Uterus (tissue), 4 donors: ENCODE data around the gene CSNK2A1. TPM values are rescaled to one million over a fixed set of nuclear protein-coding genes. Genes with fewer than 3 reads are reported as not detected.

Experiments used
- DNase-seq, 2 donors: peaks; one replicate each; pipeline ENCODE4 v3.0.0-alpha.2; 2019 to 2020
- H3K27ac ChIP-seq, 2 donors: fragments of 200-600 bp; sonication (generic); 1 replicate in 1 of 2; 2 replicates in 1 of 2; pipeline ENCODE4 v1.5.1; 2016 to 2018
- H3K27me3 ChIP-seq, 2 donors: fragments of 200-600 bp; sonication (generic); one replicate each; pipeline ENCODE4 v1.5.1; 2018 to 2019; ENCODE audit warnings: control low read depth in 1 of 2
- H3K36me3 ChIP-seq, 2 donors: fragments of 200-600 bp; sonication (generic); one replicate each; pipeline ENCODE4 v1.5.1; 2019; ENCODE audit warnings: control low read depth in 1 of 2
- H3K4me1 ChIP-seq, 2 donors: fragments of 200-600 bp; sonication (generic); one replicate each; pipeline ENCODE4 v1.5.1; 2018 to 2019; ENCODE audit warnings: control low read depth in 1 of 2
- H3K4me3 ChIP-seq, 2 donors: fragments of 200-600 bp; sonication (generic); 1 replicate in 1 of 2; 2 replicates in 1 of 2; pipeline ENCODE4 v1.5.1; 2018 to 2019; ENCODE audit warnings: mild to moderate bottlenecking in 1 of 2
- H3K9me3 ChIP-seq, 2 donors: fragments of 200-600 bp; sonication (generic); one replicate each; pipeline ENCODE4 v1.5.1; 2019; ENCODE audit warnings: control low read depth in 1 of 2
- POLR2A ChIP-seq, 2 donors: fragments of 450-650 bp; IDR thresholded peaks; one replicate each; pipeline ENCODE4 v1.6.1; 2016; ENCODE audit warnings: antibody characterized with exemption in 2 of 2, mild to moderate bottlenecking in 1 of 2, moderate library complexity in 1 of 2
- intact Hi-C: fragments of 100-400 bp; cut with DNase I; formaldehyde crosslinking; loops from one replicate; pipeline ENCODE4 v1.15.1; 2023; ENCODE audit warnings: low total_unique reads
- total RNA-seq, 4 donors: library from RNA; depleted of rRNA in 3 of 4; stranded (reverse); fragments of >200 nt in 3 of 4; gene quantifications; one replicate each; pipeline versions ENCODE4 v1.1.0 to v1.2.4, GENCODE V29; 2014 to 2023
- TF ChIP-seq, protein P1 (sequence below), 4 experiments: fragments of 200-600 bp in 2 of 4; fragments of 450-650 bp in 2 of 4; sonication (generic) in 2 of 4; IDR thresholded peaks; one replicate each; pipeline ENCODE4 v1.5.1; 2016 to 2019; ENCODE audit warnings: antibody characterized with exemption in 4 of 4, mild to moderate bottlenecking in 2 of 4, moderate library complexity in 1 of 4
- donor health status: DM: yes; HTN: yes; CAD: no.

Gene CSNK2A1
- total RNA-seq, 4 donors from 2014 or later = 48.2 to 207 (median 85.8) TPM

DNA sequence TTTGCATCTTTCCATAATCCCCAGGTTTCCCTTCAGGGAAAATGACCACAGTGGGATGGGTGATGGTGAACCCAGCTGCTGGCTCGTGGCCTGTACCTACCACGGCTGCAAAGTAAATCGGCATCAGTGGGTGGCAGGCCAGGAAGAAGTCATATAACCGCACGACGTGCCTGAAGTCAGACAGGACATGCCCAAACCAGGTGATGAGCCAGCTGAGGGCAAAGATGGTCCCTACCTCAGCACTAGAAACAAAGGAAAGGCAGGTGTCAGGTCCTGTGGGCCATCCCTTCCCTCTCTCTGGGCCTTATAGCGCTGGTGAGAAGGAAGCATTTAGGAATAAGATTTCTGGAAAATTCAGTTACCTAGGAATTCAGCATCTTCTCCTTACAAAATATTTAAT lies 103.4 kb downstream of the CSNK2A1 start:
- intact Hi-C loops = no loop called here
- Histone ChIP-seq H3K4me1 (no peaks in the 10 kb centered on the region), H3K27me3 (no peaks in the 10 kb centered on the region), H3K36me3 (no peaks in the 10 kb centered on the region), H3K9me3 (no peaks in the 10 kb centered on the region), H3K27ac (no peak overlapping the region), H3K4me3 (no peak overlapping the region)
- TF ChIP-seq POLR2A (IDR thresholded peaks at IDR 0.05) = no peak
- TF ChIP-seq, protein P1, sequence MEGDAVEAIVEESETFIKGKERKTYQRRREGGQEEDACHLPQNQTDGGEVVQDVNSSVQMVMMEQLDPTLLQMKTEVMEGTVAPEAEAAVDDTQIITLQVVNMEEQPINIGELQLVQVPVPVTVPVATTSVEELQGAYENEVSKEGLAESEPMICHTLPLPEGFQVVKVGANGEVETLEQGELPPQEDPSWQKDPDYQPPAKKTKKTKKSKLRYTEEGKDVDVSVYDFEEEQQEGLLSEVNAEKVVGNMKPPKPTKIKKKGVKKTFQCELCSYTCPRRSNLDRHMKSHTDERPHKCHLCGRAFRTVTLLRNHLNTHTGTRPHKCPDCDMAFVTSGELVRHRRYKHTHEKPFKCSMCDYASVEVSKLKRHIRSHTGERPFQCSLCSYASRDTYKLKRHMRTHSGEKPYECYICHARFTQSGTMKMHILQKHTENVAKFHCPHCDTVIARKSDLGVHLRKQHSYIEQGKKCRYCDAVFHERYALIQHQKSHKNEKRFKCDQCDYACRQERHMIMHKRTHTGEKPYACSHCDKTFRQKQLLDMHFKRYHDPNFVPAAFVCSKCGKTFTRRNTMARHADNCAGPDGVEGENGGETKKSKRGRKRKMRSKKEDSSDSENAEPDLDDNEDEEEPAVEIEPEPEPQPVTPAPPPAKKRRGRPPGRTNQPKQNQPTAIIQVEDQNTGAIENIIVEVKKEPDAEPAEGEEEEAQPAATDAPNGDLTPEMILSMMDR (IDR thresholded peaks at IDR 0.05) = no peak
- no peak for DNase-seq

DNA sequence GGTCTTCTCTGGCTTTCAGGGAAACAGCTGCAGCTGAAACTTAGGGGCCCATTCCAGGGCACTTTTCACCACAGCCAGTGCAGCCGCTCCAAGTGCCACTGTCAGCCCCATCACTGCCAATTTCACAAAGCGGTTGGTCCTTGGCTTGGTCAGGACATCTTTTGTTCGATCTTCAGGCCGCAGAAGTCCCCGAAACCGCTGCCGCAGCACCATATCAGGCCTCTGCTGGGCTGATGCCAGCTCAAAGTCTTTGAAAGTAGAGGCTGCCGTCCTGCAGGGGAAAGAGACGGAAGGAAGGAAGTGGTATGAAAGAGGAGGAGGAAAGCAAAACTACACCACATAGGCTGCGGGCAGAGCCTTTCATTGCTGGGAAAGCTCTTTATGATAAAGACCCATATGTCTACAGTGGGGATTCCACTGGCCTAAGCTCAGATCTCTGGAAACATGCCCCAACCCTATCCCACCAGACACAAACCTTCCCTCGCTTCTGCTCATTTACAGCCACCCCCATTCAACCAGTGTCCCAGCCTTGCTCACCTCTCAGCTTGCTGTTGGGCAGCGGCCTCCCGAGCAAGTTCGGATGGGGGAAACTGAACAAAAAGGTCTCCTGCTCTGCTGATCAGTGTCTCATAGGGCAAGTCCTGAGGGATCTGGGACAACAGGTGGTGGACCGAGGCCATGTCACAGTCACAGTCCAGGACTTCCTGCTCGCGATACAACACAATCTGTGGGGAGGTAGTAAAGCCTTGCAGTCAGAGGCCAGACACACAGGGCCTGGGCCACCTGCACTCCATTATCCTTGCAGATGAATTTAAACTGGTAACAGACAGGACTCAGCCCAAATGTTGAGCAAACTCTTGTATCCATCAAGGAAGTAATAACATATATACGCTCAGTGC lies 104.8 kb downstream of the CSNK2A1 start:
- Histone ChIP-seq H3K9me3 (no peaks in the 10 kb centered on the region), H3K27ac (no peak overlapping the region), H3K36me3 (no peaks in the 10 kb centered on the region), H3K4me1 (no peaks in the 10 kb centered on the region), H3K27me3 (no peaks in the 10 kb centered on the region), H3K4me3 (no peak overlapping the region)
- intact Hi-C loops = no loop called here
- no peak for DNase-seq
- TF ChIP-seq POLR2A (IDR thresholded peaks at IDR 0.05) = no peak
- TF ChIP-seq, protein P1 (IDR thresholded peaks at IDR 0.05) = no peak

DNA sequence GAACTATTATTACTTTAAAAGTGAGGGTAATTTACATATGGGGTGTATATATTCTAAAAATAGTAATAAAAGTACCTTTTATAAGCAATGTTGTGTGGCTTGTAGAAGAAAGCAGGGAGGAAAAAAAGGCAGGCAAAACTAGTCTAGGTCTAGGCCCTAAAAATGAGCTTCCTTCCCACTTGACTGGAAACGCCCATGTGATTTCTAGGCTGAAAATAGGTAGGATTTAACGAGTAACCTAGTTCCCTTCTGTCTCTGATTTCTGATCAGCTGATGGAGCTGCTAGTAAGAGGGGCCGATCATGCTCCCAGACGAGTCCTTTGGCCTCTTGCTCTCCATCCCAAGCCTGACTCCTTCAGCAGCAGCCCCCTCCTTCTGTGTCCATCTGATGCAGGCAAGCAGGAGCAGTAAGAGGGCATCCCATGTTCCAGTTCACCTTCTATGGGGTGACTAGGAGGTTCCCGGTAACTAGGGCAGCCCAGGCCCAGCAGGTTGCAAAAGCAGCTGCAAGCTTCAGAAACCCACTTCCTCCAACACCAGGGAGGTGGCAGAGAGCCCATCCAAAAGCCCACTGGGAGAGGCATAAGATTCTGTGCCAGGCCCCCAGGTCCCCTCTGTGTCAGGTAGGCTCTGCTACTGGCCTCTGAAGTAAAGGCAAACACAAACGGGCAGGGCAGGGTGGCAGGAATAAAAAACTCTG lies 105.7 kb downstream of the CSNK2A1 start:
- no peak for DNase-seq
- no peaks in the 10 kb centered on the region for H3K36me3 ChIP-seq
- H3K27ac ChIP-seq = no peak overlapping the region
- no peak overlapping the region for H3K4me3 ChIP-seq
- no peaks in the 10 kb centered on the region for H3K9me3 ChIP-seq
- no peak for TF ChIP-seq POLR2A (IDR thresholded peaks at IDR 0.05)
- TF ChIP-seq, protein P1 (IDR thresholded peaks at IDR 0.05) = no peak
- no peaks in the 10 kb centered on the region for H3K27me3 ChIP-seq
- H3K4me1 ChIP-seq = no peaks in the 10 kb centered on the region
- intact Hi-C loops = no loop called here

DNA sequence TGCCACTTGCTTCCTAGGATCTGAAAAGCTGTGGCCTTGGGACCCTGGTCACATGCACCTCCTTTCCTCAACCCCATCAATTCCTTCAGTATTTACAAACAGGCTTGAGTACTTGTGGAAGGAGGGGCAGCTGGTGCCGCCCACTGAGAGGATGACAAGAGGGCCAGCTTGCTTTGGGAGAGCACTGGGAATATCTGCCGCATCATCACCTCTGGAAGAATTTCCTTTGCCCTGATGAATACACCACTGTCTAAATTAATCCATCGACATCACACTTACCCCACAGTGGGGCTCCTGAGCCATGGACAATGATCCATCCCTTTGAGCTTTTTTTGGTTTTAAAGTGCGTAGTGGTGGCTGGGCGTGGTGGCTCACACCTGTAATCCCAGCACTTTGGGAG lies 107.1 kb downstream of the CSNK2A1 start:
- TF ChIP-seq, protein P1 (IDR thresholded peaks at IDR 0.05) = no peak
- TF ChIP-seq POLR2A (IDR thresholded peaks at IDR 0.05) = no peak
- Histone ChIP-seq H3K27ac (no peak overlapping the region), H3K4me3 (no peak overlapping the region), H3K9me3 (no peaks in the 10 kb centered on the region), H3K36me3 (no peaks in the 10 kb centered on the region), H3K27me3 (no peaks in the 10 kb centered on the region), H3K4me1 (no peaks in the 10 kb centered on the region)
- intact Hi-C loops = no loop called here
- no peak for DNase-seq

DNA sequence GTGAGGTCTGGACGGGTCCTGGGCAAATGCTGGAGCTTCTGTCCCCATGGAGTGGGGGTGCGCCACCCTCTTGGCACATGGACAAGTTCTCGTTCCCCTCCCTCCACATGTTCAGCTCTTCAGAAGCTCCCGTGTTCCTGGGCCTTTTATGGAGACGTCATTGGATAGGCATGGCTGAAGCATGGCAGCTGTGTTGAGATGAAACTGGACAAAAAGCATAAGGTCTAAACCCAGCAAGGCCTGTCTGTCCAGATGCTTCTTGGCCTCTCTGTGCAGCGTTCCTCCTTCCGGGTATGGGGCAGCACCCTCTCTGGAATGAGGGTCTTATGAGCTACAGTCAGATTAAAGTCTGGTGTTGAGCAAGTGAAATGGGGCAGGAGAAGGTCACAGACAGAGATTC lies 108.0 kb downstream of the CSNK2A1 start:
- Histone ChIP-seq H3K27ac (no peak overlapping the region), H3K36me3 (no peaks in the 10 kb centered on the region), H3K4me1 (no peaks in the 10 kb centered on the region), H3K9me3 (no peaks in the 10 kb centered on the region), H3K4me3 (no peak overlapping the region), H3K27me3 (no peaks in the 10 kb centered on the region)
- TF ChIP-seq POLR2A (IDR thresholded peaks at IDR 0.05) = no peak
- TF ChIP-seq, protein P1 (IDR thresholded peaks at IDR 0.05) = no peak
- DNase-seq = no peak
- intact Hi-C loops = no loop called here
